Hematopoietic multipotent progenitor cell treated with erythropoietin and hydrocortisone succinate and interleukin-3 and kit ligand, for 6 days (in vitro differentiated cells): Measurements from ENCODE around the gene ASAP2.
"Not testable (repeated sequence)": the region's sequence is repeated elsewhere in the genome, so short reads cannot be mapped to it uniquely, and the experiment has no call there.

Experiments
- DNase-seq: peaks from one replicate; pipeline ENCODE4 v3.0.0-alpha.2; 2015

The ASAP2 gene

DNA sequence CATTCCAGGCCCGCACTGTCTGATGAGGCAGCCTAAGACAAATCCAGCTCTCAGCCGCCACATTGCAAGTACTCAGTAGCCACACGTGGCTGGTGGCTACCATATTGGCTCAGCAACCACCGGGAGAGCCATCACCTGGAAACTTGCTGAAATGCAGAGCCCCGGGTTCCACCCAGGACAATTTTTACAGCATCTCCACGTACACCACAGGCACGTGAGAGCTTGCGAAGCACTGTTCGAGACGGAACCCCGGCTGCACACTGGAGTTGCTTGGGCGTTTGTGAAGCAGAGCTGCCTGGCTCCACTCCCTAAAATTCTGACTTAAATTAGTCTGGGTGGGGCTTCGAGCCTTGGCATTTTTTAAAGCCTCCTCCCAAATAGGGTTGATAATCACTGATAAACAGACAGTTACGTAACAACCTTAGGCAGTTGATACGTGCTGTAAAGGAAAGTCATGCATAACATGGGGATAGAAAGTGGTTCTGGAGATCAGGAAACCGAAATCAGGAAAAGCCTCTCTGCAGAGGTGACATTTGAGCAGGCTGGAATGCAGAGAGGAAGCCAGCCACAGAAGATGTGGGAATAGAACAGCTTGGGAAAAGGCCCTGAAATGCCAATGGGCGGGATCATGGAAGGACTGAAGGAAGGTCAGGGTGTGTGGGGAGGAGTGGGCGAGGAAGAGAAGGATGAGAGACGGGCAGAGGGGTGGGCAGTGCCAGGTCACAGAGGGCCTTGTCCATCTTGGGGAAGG lies 6.2 kb downstream of the ASAP2 start:
- DNase-seq, result no peak

GRCh38 chr2:9213477-9214051 lies 7.0 kb downstream of the ASAP2 start:
- DNase-seq, result no peak

GRCh38 chr2:9214873-9215272 lies 8.3 kb downstream of the ASAP2 start:
- DNase-seq, result no peak

DNA sequence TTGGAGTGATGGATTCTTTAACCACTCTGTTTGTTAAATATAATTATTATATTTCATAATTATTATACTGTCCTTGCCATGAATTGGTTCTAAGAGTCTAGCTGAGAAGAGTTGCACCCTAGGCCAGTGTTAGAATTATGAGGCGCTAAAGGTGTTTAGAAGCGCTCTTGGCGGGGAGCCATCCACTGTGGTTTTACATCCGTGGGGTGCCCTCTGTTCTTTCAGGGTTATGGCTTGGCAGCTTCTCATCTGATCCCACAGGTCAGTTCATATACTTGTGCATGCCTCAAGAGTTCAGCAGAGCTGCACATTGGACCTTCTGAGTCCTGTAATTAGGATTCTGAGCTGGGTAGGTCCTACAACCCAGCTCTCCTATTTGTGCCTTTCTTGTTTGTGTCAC lies 9.1 kb downstream of the ASAP2 start:
- peak; percentile 9 for DNase-seq

GRCh38 chr2:9216143-9216542 lies 9.5 kb downstream of the ASAP2 start:
- not testable (repeated sequence) for DNase-seq

DNA sequence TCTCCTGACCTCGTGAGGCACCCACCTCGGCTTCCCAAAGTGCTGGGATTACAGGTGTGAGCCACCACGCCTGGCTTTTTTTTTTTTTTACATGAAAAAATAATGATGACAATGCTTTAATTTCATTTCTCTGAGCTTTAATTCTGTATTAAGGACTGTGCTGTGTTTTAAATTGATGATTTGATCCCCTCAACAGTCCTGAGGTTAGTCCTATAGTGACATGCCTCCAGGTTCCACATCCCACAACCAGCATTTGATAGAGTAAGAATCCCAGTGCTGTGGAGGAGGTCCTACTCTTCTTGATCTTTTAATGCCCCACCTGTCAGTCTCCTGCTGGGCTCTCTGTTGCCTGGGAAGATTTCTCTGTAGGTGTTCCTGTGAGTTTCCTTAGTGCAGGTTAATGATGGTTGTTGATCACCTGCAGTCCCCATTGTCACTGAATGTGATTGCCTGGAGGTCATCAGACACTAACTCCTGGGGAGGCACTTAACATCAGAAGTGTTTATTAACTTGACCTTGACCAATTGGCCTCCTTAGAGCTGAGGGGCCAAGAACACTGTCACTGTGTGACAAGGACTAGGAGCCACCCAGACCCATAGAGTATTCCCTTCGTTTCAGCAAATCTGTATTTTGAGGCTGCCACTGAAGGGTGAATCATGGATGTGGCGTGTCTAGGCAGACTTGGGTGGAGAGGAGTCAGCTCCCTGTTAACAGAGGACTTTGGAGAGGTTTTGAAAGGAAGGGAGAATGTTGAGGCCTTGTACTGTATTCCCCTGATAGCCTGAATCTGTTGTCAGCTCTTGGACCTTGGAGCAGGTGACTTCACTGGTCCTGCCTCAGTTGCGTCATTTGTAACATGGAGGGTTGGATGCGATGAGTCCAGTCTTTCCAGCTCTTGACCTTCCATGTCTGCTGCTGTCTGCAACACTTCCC lies 11.5 kb downstream of the ASAP2 start:
- DNase-seq, result no peak

DNA sequence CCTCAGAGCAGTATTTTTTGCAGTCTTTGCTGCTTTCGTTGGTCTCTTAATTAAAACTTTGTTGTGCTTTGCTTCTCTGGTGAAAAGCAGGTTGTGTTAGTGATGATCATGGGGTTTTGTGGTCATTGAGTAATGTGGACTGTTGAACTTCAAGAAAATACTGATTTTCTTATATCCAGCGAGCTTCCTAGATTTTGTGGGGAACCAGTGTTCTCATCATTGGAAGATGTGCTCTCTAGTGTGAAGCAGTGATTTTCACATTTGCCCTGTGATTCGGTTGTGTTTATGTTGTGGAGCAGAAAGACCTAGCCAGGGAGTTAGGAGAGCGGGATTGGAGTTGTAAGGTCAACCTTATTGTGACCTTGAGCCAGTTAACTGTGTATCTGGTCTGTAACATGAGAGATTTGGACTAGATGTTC lies 12.4 kb downstream of the ASAP2 start:
- DNase-seq, result no peak

- no peak for DNase-seq
These were observed 13.6 kb downstream of the ASAP2 start for GRCh38 chr2:9220201-9220600.

DNA sequence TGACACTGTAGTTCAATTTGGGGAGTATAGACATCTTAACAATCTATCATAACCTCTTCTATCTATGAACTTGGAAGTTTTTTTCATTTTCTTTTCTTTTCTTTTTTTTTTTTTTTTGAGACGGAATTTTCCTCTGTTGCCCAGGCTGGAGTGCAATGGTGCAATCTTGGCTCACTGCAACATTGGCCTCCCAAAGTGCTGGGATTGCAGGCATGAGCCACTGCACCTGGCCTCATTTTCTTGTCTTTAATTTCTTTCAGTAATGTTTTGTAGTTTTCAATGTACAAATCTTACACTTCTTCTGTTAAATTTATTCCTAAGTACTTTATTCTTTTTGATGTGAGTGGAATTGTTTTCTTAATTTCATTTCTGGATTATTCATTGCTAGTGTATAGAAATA lies 14.6 kb downstream of the ASAP2 start:
- DNase-seq, result no peak

GRCh38 chr2:9222239-9222892 lies 15.8 kb downstream of the ASAP2 start:
- no peak for DNase-seq

GRCh38 chr2:9222893-9223287 lies 16.3 kb downstream of the ASAP2 start:
- DNase-seq, result no peak

DNA sequence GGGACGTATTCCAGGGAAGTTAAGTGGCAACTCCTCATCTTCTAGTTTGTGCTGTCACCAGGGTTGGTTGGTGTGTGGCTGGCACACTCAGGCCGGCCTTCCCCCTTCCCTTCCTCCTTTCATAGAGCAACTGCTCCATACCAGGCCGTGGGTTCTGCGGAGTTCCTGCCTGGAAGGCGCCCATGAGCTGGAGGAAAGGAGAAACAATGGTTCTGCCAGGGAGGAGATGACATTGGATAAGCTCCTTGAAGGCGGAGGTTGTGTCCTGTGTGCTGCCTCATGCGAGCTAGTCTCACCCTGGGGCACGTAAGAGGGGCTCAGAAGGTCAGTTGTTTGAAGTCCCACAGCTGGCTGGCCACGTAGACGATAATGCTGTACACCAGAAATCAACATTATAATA lies 19.2 kb downstream of the ASAP2 start:
- DNase-seq, result no peak

DNA sequence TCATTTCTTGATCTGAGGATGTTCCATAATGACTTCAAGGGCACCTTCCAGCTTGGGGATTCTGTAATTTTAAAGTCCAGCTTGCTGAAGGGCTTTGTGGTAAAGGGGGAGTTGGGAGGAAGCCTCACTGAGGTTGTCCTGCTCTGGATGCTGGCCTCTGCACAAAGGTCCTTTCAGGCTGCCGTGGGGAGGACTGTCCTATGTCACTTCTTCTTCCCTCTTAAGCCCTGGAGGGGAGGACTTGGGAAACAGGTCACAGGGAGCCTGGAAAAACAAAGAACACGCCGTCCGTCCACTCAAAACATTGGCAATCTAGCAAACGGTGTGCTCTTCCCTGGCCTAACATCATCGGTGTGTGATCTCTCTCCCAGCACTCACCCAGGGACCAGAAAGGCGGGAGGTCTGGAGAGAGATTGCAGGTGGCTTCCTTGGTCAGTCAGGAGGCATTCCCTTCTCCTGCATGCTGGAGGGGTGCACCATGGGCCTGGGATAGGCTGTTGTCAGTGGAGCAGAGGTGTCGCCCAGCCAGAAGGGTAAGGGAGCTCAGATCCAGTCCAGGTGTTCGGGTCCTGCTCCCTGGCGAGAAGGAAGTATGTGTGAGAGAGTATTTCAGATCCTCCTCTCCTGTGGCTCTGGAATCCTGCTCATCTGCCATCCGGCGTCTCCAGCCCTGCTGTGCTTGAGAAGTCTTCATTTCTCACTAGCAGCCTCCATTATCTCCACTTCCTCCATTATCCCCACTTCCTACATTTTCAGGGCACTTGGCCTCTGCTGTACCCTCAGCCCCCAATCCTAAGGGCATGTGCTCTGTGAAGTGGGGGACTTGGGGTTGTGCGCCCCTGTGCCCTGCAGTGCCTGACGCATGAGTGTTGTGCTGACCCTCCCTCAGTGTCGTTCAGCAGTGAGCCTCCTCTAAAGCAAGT lies 20.1 kb downstream of the ASAP2 start:
- DNase-seq, result no peak

DNA sequence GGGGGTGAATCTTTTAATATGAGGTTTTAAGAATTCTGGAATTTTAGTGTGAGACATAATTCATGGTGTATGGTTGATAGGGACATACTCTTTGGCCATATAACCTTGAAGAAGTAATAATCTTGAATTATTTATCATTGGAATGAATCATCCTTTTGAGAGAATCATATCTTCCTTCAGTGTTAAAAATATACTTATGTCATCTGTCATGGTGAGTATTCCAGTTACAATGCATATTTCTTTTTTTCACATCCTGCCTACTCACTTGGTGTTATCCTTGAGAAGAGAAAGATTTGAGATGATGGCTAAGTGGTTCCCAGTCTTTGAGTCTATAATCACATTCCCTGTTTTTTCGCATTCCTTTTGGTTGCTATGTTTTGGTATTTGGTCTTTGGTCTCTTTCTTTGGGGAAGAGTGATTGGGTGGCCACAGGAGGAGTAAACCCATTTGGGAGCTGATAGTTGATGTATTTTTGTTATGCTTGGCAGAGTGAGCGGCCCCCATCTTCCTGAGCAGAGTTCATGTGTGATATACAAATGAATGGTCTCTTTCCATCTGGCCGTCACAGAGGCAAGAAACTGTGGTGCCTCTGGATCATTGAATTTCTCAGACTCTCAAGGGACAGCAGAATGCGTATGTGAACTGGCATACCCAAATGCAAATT lies 21.6 kb downstream of the ASAP2 start:
- no peak for DNase-seq

GRCh38 chr2:9228781-9229469 lies 22.3 kb downstream of the ASAP2 start:
- no peak for DNase-seq

- no peak for DNase-seq
These were observed 22.8 kb downstream of the ASAP2 start for GRCh38 chr2:9229470-9229820.

GRCh38 chr2:9230051-9230802 lies 23.6 kb downstream of the ASAP2 start:
- no peak for DNase-seq

DNA sequence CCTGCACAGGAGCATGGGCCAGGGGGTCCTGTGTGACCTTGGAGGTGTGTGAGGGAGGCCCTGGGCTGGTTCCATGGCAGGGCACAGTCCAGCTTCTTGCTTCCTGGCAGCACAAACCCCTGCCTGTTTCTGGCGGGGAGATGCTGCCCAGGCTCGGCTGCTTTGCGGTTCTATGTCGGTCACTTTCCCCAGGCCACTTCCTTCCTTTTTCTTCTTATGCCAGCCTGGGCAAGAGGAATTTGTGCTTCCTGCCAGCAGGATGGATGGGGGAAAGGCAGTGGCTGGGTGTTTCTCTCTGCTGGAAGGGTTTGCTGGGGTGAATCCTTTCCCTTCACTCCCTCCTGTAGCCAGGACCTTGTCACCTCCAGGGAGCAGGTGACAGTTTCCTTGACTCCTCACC lies 24.3 kb downstream of the ASAP2 start:
- DNase-seq, result no peak

DNA sequence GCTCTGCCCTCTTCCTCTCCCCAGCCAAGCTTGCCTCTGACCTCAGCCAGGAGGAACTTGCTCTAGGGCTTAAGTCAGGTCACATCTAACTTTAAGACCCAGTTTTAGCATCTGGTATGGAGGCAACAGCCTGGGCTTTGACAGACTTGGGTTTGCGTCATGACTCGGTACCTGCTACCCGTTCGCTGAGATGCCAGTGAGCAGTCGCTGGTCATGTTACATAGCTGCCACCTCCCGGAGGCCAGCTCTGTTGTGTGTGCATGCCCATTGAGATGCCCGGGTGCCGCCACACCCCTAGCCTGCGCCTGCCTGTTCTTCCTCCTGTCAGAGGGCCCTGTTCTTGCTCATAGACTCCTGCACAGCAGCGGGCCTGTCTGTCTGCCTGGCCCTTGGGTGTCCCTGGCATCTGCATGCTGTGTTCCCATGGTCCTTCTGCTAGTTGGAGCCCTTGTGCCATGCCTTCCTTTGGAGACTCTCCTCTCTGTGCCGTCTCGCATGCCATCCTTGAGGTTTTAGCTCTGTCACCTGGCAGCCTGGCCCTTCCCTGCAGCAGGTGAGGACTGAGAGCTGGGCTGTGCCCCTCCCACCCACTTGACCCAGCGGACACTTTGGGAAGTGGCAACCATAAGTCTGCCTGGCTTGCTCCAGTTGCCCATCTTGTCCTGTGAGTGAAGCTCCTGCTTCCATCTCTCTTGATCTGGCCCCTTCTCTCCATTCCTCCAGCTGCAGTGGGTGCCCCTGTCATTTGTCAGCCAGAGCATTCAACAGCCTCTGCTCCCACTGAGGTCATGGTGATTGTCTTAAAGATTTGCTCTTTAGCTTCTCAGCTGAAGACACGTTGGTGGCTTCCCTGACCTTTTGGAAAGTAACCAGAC lies 24.9 kb downstream of the ASAP2 start:
- no peak for DNase-seq
